Measurements from ENCODE around the gene PZP.

PZP gene

DNA sequence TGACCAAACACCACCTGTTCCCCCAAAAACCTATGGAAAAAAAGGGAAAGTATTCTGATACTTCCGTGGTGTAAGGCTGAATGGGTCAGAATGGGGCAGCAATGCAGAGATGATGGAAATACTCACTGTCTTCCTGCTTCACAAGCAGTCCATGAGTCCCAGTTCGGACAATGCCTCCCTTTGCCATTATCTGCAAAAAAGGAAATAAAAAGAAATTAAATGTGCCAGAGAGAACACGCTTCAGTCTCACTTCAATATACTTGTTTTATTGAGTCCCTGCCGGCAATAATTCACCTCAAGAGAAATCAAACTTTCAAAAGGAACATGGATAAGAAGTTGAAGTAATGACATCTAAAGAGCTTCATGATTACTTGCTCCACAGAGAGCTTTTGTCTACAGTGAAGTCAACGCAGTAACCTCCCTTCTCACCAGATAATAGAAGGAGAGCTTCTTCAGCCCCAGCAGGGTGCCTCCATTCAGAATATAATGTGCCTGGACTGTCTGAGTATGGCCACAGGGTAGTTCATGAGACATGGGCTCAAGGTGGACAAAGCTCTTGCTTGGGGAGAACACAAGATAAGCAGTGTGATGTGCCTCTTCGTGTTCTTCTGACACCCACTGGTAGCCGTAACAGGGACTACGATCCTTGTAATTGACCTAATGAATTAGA lies 107.0 kb downstream of the PZP start:
- no peak for DNase-seq

GRCh38 chr12:9099552-9100190 lies 108.5 kb downstream of the PZP start:
- DNase-seq, result no peak

Data from fibroblast of upper back skin (primary cell).